HepG2 (cell line): ENCODE measurements around the gene CCL17. TPM values are rescaled to one million over a fixed set of nuclear protein-coding genes. Genes with fewer than 3 reads are reported as not detected.

ENCODE experiments used
- ATF7 ChIP-seq, 2 experiments: fragments of 450-650 bp in 1 of 2; sonication (generic) in 1 of 2; formaldehyde crosslinking in 1 of 2; IDR thresholded peaks; 2 replicates each; pipeline versions ENCODE4 v1.4.0 to v1.6.1; 2016 to 2020; ENCODE audit warnings: antibody characterized with exemption in 1 of 2, mild to moderate bottlenecking in 1 of 2, missing genetic modification reagents in 1 of 2
- CEBPG ChIP-seq: IDR thresholded peaks from 2 replicates; pipeline ENCODE4 v1.6.1; 2016
- JUN ChIP-seq: sonication (generic); formaldehyde crosslinking; IDR thresholded peaks from 2 replicates; pipeline ENCODE4 v1.4.0; 2020; ENCODE audit warnings: mild to moderate bottlenecking, missing genetic modification reagents
- MIXL1 ChIP-seq: IDR thresholded peaks from 2 replicates; pipeline ENCODE4 v1.6.1; 2016
- PCBP2 ChIP-seq: fragments of 200-400 bp; formaldehyde crosslinking; optimal IDR thresholded peaks from 2 replicates; pipeline ENCODE3; 2018; ENCODE audit warnings: low read length, low read depth; ENCODE audit not compliant: poor library complexity, severe bottlenecking
- RBM39 ChIP-seq: fragments of 200-400 bp; formaldehyde crosslinking; IDR thresholded peaks from one replicate; pipeline ENCODE4 v1.6.1; 2018; ENCODE audit warnings: antibody characterized with exemption, mild to moderate bottlenecking, low read depth, low read length; ENCODE audit not compliant: poor library complexity, severe bottlenecking
- SIX4 ChIP-seq: sonication (generic); formaldehyde crosslinking; IDR thresholded peaks from 2 replicates; pipeline ENCODE4 v1.4.0; 2020; ENCODE audit warnings: missing genetic modification reagents
- WIZ ChIP-seq: sonication (generic); formaldehyde crosslinking; IDR thresholded peaks from 2 replicates; pipeline ENCODE4 v1.5.1; 2020; ENCODE audit warnings: mild to moderate bottlenecking, missing genetic modification reagents
- ZFYVE20 ChIP-seq: sonication (generic); formaldehyde crosslinking; IDR thresholded peaks from 2 replicates; pipeline ENCODE4 v1.8.0; 2023; ENCODE audit warnings: low read depth, mild to moderate bottlenecking, moderate library complexity, missing genetic modification reagents, borderline replicate concordance
- ZIK1 ChIP-seq: sonication (generic); formaldehyde crosslinking; IDR thresholded peaks from 2 replicates; pipeline ENCODE4 v1.5.0; 2020; ENCODE audit warnings: mild to moderate bottlenecking, low read depth, missing genetic modification reagents, borderline replicate concordance
- ZNF207 ChIP-seq: fragments of 450-650 bp; IDR thresholded peaks from 2 replicates; pipeline ENCODE4 v1.6.1; 2016; ENCODE audit warnings: antibody characterized with exemption, borderline replicate concordance
- ZNF225 ChIP-seq: sonication (generic); formaldehyde crosslinking; IDR thresholded peaks from 2 replicates; pipeline ENCODE4 v1.4.0; 2020; ENCODE audit warnings: mild to moderate bottlenecking, missing genetic modification reagents
- ZNF530 ChIP-seq: sonication (generic); formaldehyde crosslinking; IDR thresholded peaks from 2 replicates; pipeline ENCODE4 v1.5.0; 2020; ENCODE audit warnings: low read depth, mild to moderate bottlenecking, missing genetic modification reagents
- ZNF550 ChIP-seq: sonication (generic); formaldehyde crosslinking; IDR thresholded peaks from 2 replicates; pipeline ENCODE4 v1.4.0; 2020; ENCODE audit warnings: mild to moderate bottlenecking, missing genetic modification reagents, borderline replicate concordance
- polyA plus RNA-seq, 8 experiments: library from polyadenylated mRNA; depleted of rRNA in 3 of 8; stranded (reverse) in 7 of 8; unstranded in 1 of 8; fragments of >200 nt; fragmentation: Illumina TruSeq in 4 of 8; extraction: Trizol in 4 of 8; gene quantifications; 2 replicates each; pipeline versions ENCODE4 v1.2.1 to v1.2.3, GENCODE V29; 2011 to 2016; ENCODE audit warnings: low read depth in 4 of 8, missing spikeins in 1 of 8, mixed read lengths in 1 of 8; ENCODE audit not compliant: insufficient read depth in 1 of 8
- total RNA-seq, 5 experiments: library from RNA; depleted of rRNA; stranded (reverse); fragments of >200 nt; fragmentation: Illumina TruSeq; extraction: Trizol; gene quantifications; 2 replicates each; pipeline ENCODE4 v1.2.3, GENCODE V29; 2016; ENCODE audit warnings: low read depth in 1 of 5
- TF ChIP-seq, protein P1 (sequence below): sonication (generic); formaldehyde crosslinking; IDR thresholded peaks from 2 replicates; pipeline ENCODE4 v1.5.0; 2020; ENCODE audit warnings: mild to moderate bottlenecking, missing genetic modification reagents, borderline replicate concordance
- TF ChIP-seq, protein P2 (sequence below): sonication (generic); formaldehyde crosslinking; conservative IDR thresholded peaks from 2 replicates; pipeline ENCODE4 v1.8.1; 2023; ENCODE audit warnings: missing genetic modification reagents
- TF ChIP-seq, protein P3 (sequence below): sonication (generic); formaldehyde crosslinking; IDR thresholded peaks from 2 replicates; pipeline ENCODE4 v1.4.0; 2020; ENCODE audit warnings: missing genetic modification reagents, mild to moderate bottlenecking, borderline replicate concordance

The CCL17 gene
- total and polyA plus RNA-seq, 2 of the 13 experiments (the other 11 are each of a cell fraction or from before 2014, with no cell fraction given) = not detected

DNA sequence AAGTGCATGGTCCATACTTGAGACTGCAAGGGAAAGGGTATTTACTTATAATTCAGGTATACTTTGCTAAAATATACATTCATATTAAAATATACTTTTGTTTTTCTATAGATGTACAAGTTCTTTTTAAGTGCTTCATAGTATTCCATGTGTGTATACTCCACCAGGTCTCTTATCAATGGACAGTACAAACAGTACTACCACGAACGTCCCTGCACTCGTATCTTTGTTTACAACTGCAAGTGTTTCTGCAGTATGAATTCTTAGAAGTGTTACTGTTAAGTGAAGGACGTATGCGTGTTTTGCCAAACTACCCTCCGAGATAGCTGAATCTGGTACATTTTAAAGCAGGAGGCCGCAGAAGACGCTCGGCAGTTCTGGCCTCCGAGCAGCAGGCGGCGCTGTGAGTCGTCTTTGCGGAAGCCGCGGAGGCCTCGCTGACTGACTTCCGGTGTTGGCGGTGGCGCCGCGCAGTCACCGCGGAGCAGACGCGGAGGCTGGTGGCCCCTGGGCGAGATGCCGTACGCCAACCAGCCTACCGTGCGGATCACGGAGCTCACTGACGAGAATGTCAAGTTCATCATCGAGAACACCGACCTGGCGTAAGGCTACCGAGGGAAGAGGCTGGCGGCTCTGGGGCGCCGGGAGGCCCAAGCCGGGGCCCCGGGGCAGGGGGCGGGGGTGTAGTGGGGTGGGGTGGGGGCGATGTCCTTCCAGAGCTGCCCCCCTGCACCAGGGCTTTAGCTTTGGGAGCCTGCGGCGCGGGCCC lies 57.8 kb downstream of the CCL17 start, which contains the start of gene POLR2C (continued):
- TF ChIP-seq, protein P1, sequence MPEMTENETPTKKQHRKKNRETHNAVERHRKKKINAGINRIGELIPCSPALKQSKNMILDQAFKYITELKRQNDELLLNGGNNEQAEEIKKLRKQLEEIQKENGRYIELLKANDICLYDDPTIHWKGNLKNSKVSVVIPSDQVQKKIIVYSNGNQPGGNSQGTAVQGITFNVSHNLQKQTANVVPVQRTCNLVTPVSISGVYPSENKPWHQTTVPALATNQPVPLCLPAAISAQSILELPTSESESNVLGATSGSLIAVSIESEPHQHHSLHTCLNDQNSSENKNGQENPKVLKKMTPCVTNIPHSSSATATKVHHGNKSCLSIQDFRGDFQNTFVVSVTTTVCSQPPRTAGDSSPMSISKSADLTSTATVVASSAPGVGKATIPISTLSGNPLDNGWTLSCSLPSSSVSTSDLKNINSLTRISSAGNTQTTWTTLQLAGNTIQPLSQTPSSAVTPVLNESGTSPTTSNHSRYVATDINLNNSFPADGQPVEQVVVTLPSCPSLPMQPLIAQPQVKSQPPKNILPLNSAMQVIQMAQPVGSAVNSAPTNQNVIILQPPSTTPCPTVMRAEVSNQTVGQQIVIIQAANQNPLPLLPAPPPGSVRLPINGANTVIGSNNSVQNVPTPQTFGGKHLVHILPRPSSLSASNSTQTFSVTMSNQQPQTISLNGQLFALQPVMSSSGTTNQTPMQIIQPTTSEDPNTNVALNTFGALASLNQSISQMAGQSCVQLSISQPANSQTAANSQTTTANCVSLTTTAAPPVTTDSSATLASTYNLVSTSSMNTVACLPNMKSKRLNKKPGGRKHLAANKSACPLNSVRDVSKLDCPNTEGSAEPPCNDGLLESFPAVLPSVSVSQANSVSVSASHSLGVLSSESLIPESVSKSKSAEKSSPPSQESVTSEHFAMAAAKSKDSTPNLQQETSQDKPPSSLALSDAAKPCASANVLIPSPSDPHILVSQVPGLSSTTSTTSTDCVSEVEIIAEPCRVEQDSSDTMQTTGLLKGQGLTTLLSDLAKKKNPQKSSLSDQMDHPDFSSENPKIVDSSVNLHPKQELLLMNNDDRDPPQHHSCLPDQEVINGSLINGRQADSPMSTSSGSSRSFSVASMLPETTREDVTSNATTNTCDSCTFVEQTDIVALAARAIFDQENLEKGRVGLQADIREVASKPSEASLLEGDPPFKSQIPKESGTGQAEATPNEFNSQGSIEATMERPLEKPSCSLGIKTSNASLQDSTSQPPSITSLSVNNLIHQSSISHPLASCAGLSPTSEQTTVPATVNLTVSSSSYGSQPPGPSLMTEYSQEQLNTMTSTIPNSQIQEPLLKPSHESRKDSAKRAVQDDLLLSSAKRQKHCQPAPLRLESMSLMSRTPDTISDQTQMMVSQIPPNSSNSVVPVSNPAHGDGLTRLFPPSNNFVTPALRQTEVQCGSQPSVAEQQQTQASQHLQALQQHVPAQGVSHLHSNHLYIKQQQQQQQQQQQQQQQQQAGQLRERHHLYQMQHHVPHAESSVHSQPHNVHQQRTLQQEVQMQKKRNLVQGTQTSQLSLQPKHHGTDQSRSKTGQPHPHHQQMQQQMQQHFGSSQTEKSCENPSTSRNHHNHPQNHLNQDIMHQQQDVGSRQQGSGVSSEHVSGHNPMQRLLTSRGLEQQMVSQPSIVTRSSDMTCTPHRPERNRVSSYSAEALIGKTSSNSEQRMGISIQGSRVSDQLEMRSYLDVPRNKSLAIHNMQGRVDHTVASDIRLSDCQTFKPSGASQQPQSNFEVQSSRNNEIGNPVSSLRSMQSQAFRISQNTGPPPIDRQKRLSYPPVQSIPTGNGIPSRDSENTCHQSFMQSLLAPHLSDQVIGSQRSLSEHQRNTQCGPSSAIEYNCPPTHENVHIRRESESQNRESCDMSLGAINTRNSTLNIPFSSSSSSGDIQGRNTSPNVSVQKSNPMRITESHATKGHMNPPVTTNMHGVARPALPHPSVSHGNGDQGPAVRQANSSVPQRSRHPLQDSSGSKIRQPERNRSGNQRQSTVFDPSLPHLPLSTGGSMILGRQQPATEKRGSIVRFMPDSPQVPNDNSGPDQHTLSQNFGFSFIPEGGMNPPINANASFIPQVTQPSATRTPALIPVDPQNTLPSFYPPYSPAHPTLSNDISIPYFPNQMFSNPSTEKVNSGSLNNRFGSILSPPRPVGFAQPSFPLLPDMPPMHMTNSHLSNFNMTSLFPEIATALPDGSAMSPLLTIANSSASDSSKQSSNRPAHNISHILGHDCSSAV (CRISPR knock-in tag) = peak; percentile 67; the same call in 1 of the 2 replicates
- TF ChIP-seq ZNF207 (no peak), RBM39 (peak; percentile 62), CEBPG (CRISPR knock-in tag) (peak; percentile 48), WIZ (CRISPR knock-in tag) (0 out of 2 replicates have a peak, but pooled peaks have one; percentile 60), ZNF530 (CRISPR knock-in tag) (no peak), SIX4 (CRISPR knock-in tag) (peak; percentile 68; the same call in 1 of the 2 replicates), ZFYVE20 (CRISPR knock-in tag) (no peak), MIXL1 (CRISPR knock-in tag) (peak; percentile 94), JUN (CRISPR knock-in tag) (no peak), ZIK1 (CRISPR knock-in tag) (peak; percentile 68; the same call in 1 of the 2 replicates), ZNF550 (CRISPR knock-in tag) (0 out of 2 replicates have a peak, but pooled peaks have one; percentile 87), ZNF225 (CRISPR knock-in tag) (peak; percentile 68; the same call in 1 of the 2 replicates), PCBP2 (no peak), ATF7 (IDR thresholded peaks at IDR 0.05) (no peak), ATF7 (CRISPR knock-in tag; IDR thresholded peaks at IDR 0.05) (no peak)
- TF ChIP-seq, protein P2, sequence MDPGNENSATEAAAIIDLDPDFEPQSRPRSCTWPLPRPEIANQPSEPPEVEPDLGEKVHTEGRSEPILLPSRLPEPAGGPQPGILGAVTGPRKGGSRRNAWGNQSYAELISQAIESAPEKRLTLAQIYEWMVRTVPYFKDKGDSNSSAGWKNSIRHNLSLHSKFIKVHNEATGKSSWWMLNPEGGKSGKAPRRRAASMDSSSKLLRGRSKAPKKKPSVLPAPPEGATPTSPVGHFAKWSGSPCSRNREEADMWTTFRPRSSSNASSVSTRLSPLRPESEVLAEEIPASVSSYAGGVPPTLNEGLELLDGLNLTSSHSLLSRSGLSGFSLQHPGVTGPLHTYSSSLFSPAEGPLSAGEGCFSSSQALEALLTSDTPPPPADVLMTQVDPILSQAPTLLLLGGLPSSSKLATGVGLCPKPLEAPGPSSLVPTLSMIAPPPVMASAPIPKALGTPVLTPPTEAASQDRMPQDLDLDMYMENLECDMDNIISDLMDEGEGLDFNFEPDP = 0 out of 2 replicates have a peak, but pooled peaks have one; percentile 88
- TF ChIP-seq, protein P3, sequence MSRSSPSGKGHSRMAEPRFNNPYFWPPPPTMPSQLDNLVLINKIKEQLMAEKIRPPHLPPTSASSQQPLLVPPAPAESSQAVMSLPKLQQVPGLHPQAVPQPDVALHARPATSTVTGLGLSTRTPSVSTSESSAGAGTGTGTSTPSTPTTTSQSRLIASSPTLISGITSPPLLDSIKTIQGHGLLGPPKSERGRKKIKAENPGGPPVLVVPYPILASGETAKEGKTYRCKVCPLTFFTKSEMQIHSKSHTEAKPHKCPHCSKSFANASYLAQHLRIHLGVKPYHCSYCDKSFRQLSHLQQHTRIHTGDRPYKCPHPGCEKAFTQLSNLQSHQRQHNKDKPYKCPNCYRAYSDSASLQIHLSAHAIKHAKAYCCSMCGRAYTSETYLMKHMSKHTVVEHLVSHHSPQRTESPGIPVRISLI (CRISPR knock-in tag) = no peak
